ENCODE data around the gene CFD.

CFD gene

GRCh38 chr19:892894-893689, 33.6 kb downstream of the CFD start, which contains the start of the genes MED16 and RNU6-9:
TSS of gene MED16 (minus strand) at chr19:893187. CDS start at chr19:891131, 2,056 bp downstream.
TSS of gene RNU6-9 (plus strand) at chr19:893484.
- no peak for TF ChIP-seq CTCF (conservative IDR thresholded peaks at IDR 0.05)
- peak within 1 kb of the TSS; percentile 94 for H3K27ac ChIP-seq

GRCh38 chr19:896434-896833, 37.0 kb downstream of the CFD start:
- no peak overlapping the region for H3K27ac ChIP-seq

GRCh38 chr19:896999-897398, 37.5 kb downstream of the CFD start:
- no peak for TF ChIP-seq CTCF (conservative IDR thresholded peaks at IDR 0.05)
- H3K27ac ChIP-seq = no peak overlapping the region

More at GRCh38 chr19:896434-896833, 37.0 kb downstream of the CFD start:
- TF ChIP-seq CTCF (conservative IDR thresholded peaks at IDR 0.05) = no peak

GRCh38 chr19:897442-898039, 38.1 kb downstream of the CFD start:
- TF ChIP-seq CTCF (conservative IDR thresholded peaks at IDR 0.05) = no peak; the same call in 1 of the 2 replicates
- H3K27ac ChIP-seq = no peak overlapping the region

GRCh38 chr19:898663-899062, 39.2 kb downstream of the CFD start:
- no peak overlapping the region for H3K27ac ChIP-seq
- TF ChIP-seq CTCF (conservative IDR thresholded peaks at IDR 0.05) = no peak

GRCh38 chr19:899336-900042, 40.0 kb downstream of the CFD start:
- no peak for TF ChIP-seq CTCF (conservative IDR thresholded peaks at IDR 0.05)

GRCh38 chr19:900043-900301, 40.5 kb downstream of the CFD start:
- TF ChIP-seq CTCF (conservative IDR thresholded peaks at IDR 0.05) = no peak

More at GRCh38 chr19:899336-900042, 40.0 kb downstream of the CFD start:
- no peak overlapping the region for H3K27ac ChIP-seq

More at GRCh38 chr19:900043-900301, 40.5 kb downstream of the CFD start:
- no peak overlapping the region for H3K27ac ChIP-seq
